HCT116 (cell line): ENCODE results near the gene HMGCS2.

Experiments
- CBX3 ChIP-seq: IDR thresholded peaks from 2 replicates; pipeline ENCODE4 v1.6.1; 2012; ENCODE audit warnings: low read depth
- CEBPB ChIP-seq: IDR thresholded peaks from 2 replicates; pipeline ENCODE4 v1.6.1; 2012; ENCODE audit warnings: low read depth
- EZH2 ChIP-seq: fragments of 200-600 bp; sonication (generic); IDR thresholded peaks from 2 replicates; pipeline ENCODE4 v1.6.1; 2017; ENCODE audit warnings: antibody characterized with exemption, mixed run types
- JUND ChIP-seq: IDR thresholded peaks from 2 replicates; pipeline ENCODE4 v1.6.1; 2012
- POLR2AphosphoS5 ChIP-seq: IDR thresholded peaks from 2 replicates; pipeline ENCODE4 v1.6.1; 2011; ENCODE audit warnings: mild to moderate bottlenecking, low read depth, low read length, moderate library complexity
- RAD21 ChIP-seq: IDR thresholded peaks from 2 replicates; pipeline ENCODE4 v1.6.1; 2012; ENCODE audit warnings: low read depth, mild to moderate bottlenecking
- REST ChIP-seq: IDR thresholded peaks from 2 replicates; pipeline ENCODE4 v1.6.1; 2012; ENCODE audit warnings: low read depth
- ZNF274 ChIP-seq: fragments of 200-500 bp; sonication (Bioruptor generic); IDR thresholded peaks from 2 replicates; pipeline ENCODE4 v1.6.1; 2014; ENCODE audit warnings: mild to moderate bottlenecking, low read depth, low read length, inconsistent platforms
- TF ChIP-seq, protein P1 (sequence below), 3 experiments: fragments of 200-600 bp in 1 of 3; sonication (generic) in 1 of 3; IDR thresholded peaks in 2 of 3; conservative IDR thresholded peaks in 1 of 3; 2 replicates each; pipeline ENCODE4 v1.5.1; 2012 to 2017; ENCODE audit warnings: low read depth in 2 of 3, low read length in 2 of 3, antibody characterized with exemption in 1 of 3, borderline replicate concordance in 1 of 3, control low read depth in 1 of 3, mild to moderate bottlenecking in 1 of 3, mixed read lengths in 1 of 3, mixed run types in 1 of 3, moderate library complexity in 1 of 3; ENCODE audit not compliant: insufficient read depth in 1 of 3

DNA sequence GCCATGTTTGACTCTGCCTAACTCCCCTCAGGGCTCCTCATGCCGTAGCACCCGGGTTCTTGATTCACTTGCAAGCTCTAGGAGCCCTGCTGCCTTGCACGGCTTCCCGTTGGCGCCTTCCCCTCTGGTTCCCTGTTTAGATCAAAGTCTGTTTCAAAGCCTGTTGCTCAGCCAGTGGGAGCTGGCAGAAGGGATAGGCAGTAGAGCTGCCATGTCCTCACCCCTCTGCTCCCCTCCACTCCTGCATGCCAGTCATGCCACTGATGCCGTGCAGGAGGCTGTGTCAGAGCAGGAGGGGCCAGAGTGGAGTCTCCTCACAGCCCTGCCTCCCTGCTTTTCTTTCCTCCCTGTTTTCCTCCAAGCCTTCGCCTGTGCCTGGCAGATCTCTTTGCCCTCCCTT is 26.5 kb downstream of the HMGCS2 start:
- TF ChIP-seq CBX3 (no peak), EZH2 (no peak), JUND (no peak), RAD21 (no peak), POLR2AphosphoS5 (no peak), CEBPB (no peak), ZNF274 (no peak), REST (no peak)
- TF ChIP-seq, protein P1, sequence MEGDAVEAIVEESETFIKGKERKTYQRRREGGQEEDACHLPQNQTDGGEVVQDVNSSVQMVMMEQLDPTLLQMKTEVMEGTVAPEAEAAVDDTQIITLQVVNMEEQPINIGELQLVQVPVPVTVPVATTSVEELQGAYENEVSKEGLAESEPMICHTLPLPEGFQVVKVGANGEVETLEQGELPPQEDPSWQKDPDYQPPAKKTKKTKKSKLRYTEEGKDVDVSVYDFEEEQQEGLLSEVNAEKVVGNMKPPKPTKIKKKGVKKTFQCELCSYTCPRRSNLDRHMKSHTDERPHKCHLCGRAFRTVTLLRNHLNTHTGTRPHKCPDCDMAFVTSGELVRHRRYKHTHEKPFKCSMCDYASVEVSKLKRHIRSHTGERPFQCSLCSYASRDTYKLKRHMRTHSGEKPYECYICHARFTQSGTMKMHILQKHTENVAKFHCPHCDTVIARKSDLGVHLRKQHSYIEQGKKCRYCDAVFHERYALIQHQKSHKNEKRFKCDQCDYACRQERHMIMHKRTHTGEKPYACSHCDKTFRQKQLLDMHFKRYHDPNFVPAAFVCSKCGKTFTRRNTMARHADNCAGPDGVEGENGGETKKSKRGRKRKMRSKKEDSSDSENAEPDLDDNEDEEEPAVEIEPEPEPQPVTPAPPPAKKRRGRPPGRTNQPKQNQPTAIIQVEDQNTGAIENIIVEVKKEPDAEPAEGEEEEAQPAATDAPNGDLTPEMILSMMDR (IDR thresholded peaks at IDR 0.05 in 2 of 3, conservative IDR thresholded peaks at IDR 0.05 in 1 of 3; ENCODE audit: borderline replicate concordance in 1 of 3, insufficient read depth in 1 of 3, low read depth in 2 of 3, low read length in 2 of 3) = no peak
